OCI-LY7 (cell line): ENCODE data around the gene ERVFRD-1.

Source experiments
- CTCF ChIP-seq: fragments of 200-600 bp; sonication (generic); conservative IDR thresholded peaks from 2 replicates; pipeline ENCODE4 v1.5.1; 2014; ENCODE audit warnings: mild to moderate bottlenecking, antibody characterized with exemption, low read length, moderate library complexity, mixed read lengths
- EZH2phosphoT487 ChIP-seq: fragments of 200-600 bp; sonication (generic); IDR thresholded peaks from 2 replicates; pipeline ENCODE4 v1.6.1; 2018; ENCODE audit warnings: low read depth, borderline replicate concordance, mild to moderate bottlenecking, mixed run types, antibody characterized with exemption, low read length, moderate library complexity, mixed read lengths

DNA sequence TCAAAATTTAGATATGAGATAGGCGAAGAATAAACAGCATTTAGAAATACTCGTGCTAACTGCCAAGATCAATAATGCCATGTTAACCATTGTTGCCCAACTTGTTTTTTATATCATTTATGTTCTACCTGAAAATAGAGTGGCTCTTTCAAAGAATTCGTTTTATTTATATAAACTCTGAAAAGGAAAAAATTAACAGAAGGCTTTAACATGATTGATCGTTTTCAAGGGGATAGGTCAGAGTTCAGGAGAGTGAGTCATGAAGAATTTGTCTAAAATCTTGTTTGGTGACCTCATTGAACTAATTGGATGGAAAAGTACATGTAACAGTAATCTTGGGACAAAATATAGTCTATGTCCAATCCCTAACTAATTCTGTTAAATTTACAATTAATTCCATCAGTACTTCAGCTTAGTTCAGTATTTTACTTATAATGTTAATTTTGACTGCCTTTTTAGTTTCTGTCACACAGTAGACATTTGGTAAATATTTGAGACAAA is 56.3 kb downstream of the ERVFRD-1 start:
- TF ChIP-seq CTCF (no peak), EZH2phosphoT487 (no peak)
